D721Med (cell line): ENCODE data around the gene PPM1N.

Source experiments
- DNase-seq: peaks from one replicate; pipeline ENCODE4 v3.0.0; 2011; ENCODE audit warnings: low spot score; ENCODE audit not compliant: insufficient read length
- FAIRE-seq: peaks from 2 replicates; lab custom pipeline; 2011; peaks lifted over from hg19 to GRCh38; lab: Jason Lieb, UNC
- CTCF ChIP-seq: IDR thresholded peaks from 2 replicates; pipeline ENCODE4 v1.5.1; 2012; ENCODE audit warnings: mild to moderate bottlenecking, control low read depth; ENCODE audit not compliant: insufficient read depth; ENCODE audit errors: missing control alignments

PPM1N gene

GRCh38 chr19:45511074-45511473 is 12.8 kb downstream of the PPM1N start:
- no peak for TF ChIP-seq CTCF
- FAIRE-seq = no peak
- no peak for DNase-seq

GRCh38 chr19:45512881-45513483 is 14.7 kb downstream of the PPM1N start:
- FAIRE-seq (no peak), DNase-seq (no peak)
- no peak for TF ChIP-seq CTCF

GRCh38 chr19:45514376-45515051 is 16.3 kb downstream of the PPM1N start:
- DNase-seq (no peak), FAIRE-seq (no peak)
- no peak for TF ChIP-seq CTCF

GRCh38 chr19:45515081-45515624 is 16.9 kb downstream of the PPM1N start:
- FAIRE-seq (no peak), DNase-seq (no peak)
- no peak for TF ChIP-seq CTCF

- no peak for FAIRE-seq
- no peak for DNase-seq
- TF ChIP-seq CTCF = no peak
Measured at GRCh38 chr19:45515807-45516401, 17.7 kb downstream of the PPM1N start.

GRCh38 chr19:45517238-45517637 is 19.0 kb downstream of the PPM1N start:
- FAIRE-seq = no peak
- TF ChIP-seq CTCF = no peak
- DNase-seq = no peak
